NCI-H128 (cell line): ENCODE results near the gene PAGR1.
"Not testable (repeated sequence)": the region's sequence is repeated elsewhere in the genome, so short reads cannot be mapped to it uniquely, and the experiment has no call there.

Source experiments
- DNase-seq: peaks from one replicate; lab custom pipeline; 2025; ENCODE audit not compliant: unreplicated experiment; lab: John Stamatoyannopoulos, UW

Gene PAGR1

DNA sequence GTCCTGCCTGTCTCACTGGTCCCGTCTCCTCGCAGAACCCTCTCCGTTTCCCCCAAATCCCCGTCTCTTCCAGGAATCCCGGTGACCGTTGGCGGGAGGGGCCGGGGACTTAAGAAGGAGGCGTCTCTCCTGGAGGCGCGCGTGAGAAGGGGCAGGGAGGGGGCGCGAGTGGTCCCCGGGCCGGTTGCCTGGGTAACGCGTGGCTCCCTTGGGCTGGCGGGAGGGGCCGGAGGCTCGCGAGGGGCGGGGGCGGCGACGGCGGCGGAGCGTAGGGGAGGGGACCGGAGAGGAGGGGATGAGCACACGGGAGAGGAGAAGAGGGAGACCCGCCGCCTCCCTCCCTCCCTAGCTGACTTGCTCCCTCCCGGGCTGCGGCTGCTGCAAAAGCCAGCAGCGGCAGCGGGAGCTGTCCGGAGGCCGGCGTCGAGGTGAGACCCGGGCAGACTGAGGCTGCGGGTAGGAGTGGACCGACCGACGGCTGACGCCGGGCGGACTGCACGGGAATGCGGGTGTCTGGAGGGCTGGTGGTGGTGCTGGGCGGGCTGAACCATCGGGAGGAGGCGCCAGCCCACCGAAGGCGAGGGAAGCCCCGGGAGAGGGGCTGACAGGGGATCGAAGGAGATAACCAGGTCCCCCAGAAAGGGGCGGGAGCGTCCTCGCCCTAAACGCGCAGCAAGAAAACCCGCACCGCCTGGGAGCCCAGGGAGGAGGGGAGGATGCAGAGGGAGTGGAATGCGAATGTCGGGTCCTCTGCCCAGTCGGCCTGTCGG, 3.9 kb upstream of the PAGR1 start, which contains the start of gene PRRT2:
Gene PRRT2 (plus strand): TSS at position 298 of the 770 bp plus-strand sequence. CDS start 862 bp downstream, outside the sequence.
- DNase-seq = no peak

GRCh38 chr16:29812754-29813643, 3.0 kb upstream of the PAGR1 start:
- no peak for DNase-seq

DNA sequence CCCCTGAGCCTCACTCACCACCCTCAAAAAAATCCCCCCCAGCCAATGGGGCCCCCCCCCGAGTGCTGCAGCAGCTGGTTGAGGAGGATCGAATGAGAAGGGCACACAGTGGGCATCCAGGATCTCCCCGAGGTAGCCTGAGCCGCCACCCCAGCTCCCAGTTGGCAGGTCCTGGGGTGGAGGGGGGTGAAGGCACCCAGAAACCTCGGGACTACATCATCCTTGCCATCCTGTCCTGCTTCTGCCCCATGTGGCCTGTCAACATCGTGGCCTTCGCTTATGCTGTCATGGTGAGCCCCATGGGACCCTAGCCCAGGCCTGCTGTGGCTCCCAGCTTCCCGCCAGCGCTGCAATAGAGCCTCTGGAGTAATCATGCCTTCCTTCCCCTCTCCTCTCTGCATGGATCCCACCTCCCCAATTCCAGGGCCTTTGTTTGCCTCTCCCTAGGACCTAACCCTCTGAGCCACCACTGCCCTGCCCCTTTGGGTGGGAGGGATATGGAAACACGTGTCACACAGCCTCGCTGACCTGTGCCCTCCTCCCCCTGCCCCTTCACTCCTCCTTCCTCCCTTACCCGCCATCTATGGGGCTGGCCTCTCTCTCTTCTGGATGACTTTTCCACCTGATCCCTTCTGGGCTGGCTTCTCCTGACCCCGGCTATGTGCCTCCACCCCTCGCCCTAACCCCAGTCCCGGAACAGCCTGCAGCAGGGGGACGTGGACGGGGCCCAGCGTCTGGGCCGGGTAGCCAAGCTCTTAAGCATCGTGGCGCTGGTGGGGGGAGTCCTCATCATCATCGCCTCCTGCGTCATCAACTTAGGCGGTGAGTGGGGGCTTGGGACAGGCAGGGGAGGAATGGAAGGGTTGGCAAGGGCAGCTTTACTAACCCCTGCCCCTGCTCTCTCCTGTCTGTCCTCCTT, 2.0 kb upstream of the PAGR1 start:
- no peak for DNase-seq

DNA sequence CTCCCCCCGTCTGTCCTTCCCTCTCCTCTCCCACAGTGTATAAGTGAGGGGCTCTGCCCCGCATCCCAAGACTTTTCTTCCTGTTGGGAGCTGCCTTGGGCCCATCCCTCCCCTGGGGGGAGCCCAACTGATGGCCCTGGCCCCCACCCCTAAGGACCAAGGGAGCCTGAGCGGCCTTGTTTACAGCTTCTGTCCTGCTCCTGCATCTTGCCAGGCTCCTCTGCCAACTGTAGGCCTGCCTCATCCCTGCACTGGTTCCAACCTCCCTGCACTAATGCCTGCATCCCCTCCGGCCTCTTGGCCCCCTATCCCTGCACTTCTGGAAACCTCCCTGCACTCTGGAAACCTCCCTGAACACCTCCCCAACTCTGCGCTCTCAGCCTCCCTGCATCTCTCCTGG, 1.4 kb upstream of the PAGR1 start:
- no peak for DNase-seq

DNA sequence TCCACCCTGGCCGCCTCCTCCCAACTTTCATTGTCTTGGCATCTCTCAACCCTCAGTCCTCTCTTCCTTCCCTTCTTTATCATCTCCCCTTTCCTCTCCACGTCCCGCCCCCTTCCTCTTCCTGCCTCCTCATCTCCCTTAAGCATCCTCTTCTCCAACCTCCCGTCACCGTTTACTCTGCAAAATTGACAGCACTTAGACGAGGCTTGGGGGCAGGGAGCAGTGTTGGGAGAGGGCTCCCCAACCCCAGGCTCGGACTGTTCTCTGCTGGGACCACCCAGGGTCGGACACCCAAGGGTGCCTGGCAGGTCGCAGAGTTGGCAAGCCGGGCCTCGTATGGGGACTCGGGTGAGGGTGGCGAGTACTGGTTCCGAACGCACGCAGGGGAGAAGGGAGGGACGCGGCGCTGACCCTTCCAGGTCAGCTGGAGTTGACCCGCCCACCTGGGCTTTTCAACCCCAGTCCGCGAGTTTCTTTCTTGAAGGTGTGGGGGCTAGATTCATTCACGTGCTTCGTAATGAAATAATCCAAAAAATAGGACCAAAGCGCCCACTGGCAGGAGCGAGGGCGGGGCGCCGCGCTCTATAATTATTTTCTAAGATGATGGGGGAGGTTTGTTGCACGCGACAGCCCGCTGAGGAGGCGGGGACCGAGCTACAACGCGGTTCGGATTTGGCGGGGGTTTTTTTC, 775 bp upstream of the PAGR1 start:
- DNase-seq = no peak

GRCh38 chr16:29816694-29817441, 916 bp downstream of the PAGR1 start:
- no peak for DNase-seq

DNA sequence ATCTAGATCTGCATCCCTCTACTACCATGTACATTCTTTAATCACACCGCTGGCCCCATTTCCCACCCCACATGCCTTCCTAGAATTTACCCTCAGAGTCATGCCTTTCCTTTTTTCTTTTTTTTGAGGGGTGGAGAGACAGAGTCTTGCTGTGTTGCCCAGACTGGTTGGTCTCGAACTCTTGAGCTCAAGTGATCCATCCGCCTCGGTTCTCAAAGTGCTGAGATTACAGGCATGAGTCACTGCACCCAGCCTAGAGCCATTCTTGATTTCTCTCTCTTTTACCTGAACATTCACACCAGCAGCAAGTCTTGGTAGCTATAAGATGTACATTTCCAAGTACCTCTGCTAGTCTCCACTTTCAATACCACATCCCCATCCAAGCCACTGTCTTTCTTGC, 2.1 kb downstream of the PAGR1 start:
- DNase-seq = no peak

- no peak for DNase-seq
Measured at GRCh38 chr16:29819506-29819905, 3.6 kb downstream of the PAGR1 start.

- no peak for DNase-seq
Measured at GRCh38 chr16:29820271-29820701, 4.3 kb downstream of the PAGR1 start, which contains the start of gene MVP. TSS of gene MVP (plus strand) at chr16:29820462. CDS start at chr16:29830550, 10,088 bp downstream.

- no peak for DNase-seq
Measured at GRCh38 chr16:29820730-29821642, 5.0 kb downstream of the PAGR1 start.

GRCh38 chr16:29821643-29822115, 5.7 kb downstream of the PAGR1 start:
- no peak for DNase-seq

DNA sequence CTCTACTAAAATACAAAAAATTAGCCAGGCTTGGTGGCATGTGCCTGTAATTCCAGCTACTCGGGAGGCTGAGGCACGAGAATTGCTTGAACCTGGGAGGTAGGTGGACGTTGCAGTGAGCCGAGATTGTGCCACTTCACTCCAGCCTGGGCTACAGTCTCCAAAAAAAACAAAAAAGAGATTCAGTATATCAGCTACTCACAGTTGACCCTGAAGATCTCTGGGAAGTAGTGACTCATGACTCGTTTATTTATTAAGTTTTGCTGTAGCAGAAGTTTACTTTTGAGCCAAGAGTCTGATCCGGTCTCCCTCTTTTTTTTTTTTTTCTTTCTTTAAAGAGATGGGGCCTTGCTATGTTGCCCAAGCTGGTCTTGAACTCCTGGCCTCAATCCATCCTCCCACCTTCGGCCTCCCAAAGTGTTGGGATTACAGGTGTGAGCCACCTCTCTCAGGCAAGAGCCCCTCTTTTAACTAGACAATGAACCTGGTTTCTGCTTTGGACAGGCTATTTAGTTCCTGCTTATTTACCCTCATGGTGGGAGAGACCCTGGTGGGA, 8.7 kb downstream of the PAGR1 start:
- DNase-seq = no peak

DNA sequence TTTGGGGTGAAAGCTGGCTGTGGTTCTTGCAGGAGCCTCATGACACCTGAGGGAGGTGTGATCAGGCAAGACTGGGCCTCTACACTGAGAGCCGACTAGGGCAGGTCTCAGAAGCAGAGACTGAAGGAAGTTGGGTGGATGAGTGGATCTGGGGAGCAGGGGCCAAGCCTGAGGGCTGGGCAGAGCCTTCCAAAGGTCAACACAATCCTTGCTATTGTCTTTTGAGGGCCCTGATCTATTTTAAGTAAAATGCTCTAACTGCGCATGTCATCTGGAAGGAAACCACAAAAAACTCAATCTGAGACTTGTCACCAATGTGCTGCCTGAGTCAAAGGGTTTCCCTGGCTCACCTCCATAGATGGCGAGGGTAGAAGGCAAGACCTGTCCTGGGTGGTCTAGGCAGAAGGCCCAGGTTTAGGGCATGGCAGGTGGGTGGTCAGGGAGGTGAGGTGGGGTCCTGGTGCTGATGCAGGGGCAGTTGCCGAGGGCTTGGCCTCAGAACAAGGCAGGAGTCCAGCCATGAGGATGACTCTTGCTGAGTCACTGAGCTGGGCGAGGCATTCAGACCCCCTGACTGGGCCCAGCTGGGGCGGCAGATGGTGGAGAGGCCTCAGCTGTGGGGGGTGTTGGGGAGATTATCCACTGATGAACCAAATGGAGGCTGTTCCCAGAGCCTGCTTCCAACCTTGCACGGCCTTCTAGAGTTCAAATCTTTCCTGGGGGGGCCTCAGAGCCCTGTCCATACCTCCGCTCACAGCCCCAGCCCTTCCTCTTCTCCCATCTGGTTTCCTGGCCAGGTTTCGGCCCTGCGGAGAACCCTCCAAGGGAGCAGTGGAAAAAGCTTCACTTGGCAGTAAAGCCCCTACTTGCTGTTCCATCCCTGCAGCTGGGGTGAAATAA, 9.4 kb downstream of the PAGR1 start:
- no peak for DNase-seq

DNA sequence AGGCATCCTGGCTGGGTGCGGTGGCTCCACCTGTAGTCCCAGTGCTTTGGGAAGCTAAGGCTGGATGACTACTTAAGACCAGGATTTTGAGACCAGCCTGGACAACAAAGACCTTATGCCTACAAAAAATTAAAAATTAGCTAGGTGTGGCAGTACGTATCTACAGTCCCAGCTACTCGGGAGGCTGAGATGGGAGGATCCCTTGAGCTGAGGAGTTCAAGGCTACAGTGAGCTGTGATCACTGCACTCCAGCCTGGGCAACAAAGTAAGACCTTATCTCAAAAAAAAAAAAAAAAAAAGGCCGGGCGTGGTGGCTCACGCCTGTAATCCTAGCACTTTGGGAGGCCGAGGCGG, 10.4 kb downstream of the PAGR1 start:
- DNase-seq = no peak

GRCh38 chr16:29830774-29831173, 14.8 kb downstream of the PAGR1 start:
- no peak for DNase-seq

GRCh38 chr16:29831490-29831889, 15.5 kb downstream of the PAGR1 start:
- no peak for DNase-seq

DNA sequence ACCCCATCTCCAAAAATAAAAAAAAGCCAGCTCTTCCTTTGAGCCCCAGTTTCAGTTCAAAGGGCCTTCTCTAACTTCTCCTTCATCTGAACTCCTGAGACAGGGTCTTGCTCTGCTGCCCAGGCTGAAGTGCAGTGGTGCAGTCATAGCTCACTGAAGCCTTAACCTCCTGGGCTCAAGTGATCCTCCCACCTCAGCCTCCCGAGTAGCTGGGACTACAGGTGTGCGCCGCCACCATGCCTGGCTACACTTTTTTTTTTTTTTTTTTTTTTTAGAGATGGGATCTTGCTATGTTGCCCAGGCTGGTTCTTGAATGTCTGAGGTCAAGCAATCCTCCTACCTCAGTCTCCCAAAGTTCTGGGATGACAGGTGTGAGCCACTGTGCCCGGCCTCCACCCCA, 17.3 kb downstream of the PAGR1 start:
- not testable (repeated sequence) for DNase-seq
